Peyer's patch (tissue), 4 donors: ENCODE measurements around the gene ZBP1.

Experiments used
- POLR2A ChIP-seq, 2 donors: fragments of 450-650 bp; IDR thresholded peaks; one replicate each; pipeline ENCODE4 v1.5.1; 2017; ENCODE audit warnings: antibody characterized with exemption in 2 of 2, mild to moderate bottlenecking in 2 of 2, moderate library complexity in 2 of 2
- TF ChIP-seq, protein P1 (sequence below), 6 experiments: fragments of 450-650 bp in 4 of 6; fragments of 200-600 bp in 2 of 6; sonication (generic) in 1 of 6; IDR thresholded peaks; one replicate each; pipeline ENCODE4 v1.5.1; 2017 to 2019; ENCODE audit warnings: antibody characterized with exemption in 6 of 6, mild to moderate bottlenecking in 3 of 6, moderate library complexity in 1 of 6

DNA sequence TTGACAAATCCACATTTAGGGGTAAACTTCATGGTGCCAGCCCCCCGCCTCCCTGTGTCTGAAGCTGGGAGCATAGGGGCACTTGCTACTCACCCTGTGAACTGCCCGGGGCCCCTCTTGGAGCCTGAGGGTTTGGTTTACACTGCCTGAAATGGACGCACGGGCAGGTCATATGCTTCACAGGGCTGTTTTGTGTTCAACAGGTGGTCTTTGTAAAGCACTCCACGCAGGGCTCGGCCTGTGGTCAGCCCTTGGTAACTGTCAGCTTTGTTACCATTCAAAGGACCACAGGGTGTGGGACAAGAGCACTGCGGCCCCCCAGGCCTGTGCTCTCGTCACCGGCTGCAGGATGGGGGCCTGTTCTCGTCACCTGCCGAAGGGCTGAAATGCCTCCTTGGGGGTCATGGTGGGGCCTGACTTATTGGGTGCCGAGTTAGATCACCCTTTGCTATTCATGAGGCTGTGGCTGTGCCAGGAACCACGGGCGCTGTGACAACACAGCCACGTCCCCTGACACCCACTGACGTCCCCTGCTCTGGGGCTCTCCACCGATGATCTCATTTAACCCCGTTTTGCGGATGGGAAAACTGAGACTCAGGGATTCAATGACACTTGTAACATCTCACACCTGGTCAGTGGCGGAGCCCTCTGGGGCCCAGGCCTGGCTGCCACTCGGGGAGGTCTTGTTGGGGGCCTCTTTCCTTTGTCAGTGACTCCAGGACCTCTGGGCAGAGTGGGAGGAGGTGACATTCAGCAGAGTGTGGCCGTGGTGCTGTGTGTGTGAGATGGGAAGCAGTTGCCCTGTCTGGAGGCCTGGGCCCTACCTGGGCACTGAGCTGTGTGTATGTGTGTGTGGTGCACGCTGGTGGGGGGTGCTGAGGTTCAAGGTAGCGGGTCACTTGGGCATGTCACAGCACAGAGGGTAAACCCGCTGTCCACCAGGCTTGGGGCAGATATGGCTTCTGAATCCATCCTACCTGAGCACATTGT, 24.9 kb downstream of the ZBP1 start:
- TF ChIP-seq, protein P1, sequence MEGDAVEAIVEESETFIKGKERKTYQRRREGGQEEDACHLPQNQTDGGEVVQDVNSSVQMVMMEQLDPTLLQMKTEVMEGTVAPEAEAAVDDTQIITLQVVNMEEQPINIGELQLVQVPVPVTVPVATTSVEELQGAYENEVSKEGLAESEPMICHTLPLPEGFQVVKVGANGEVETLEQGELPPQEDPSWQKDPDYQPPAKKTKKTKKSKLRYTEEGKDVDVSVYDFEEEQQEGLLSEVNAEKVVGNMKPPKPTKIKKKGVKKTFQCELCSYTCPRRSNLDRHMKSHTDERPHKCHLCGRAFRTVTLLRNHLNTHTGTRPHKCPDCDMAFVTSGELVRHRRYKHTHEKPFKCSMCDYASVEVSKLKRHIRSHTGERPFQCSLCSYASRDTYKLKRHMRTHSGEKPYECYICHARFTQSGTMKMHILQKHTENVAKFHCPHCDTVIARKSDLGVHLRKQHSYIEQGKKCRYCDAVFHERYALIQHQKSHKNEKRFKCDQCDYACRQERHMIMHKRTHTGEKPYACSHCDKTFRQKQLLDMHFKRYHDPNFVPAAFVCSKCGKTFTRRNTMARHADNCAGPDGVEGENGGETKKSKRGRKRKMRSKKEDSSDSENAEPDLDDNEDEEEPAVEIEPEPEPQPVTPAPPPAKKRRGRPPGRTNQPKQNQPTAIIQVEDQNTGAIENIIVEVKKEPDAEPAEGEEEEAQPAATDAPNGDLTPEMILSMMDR (IDR thresholded peaks at IDR 0.05), result no peak
- TF ChIP-seq POLR2A (IDR thresholded peaks at IDR 0.05), result no peak
